ENCODE measurements around the gene MFAP1.
A peak's percentile ranks its signal among the peaks of the same experiment; 100 is the strongest.

MFAP1 gene

GRCh38 chr15:43776718-43777266 is 47.7 kb downstream of the MFAP1 start, which contains the start of gene ELL3:
Gene ELL3 (minus strand): TSS chr15:43776966. CDS start chr15:43776901, 65 bp downstream.
- peak; percentile 44 to 52 for DNase-seq (ENCODE audit: low read depth in 1 of 2, low spot score in 1 of 2)

GRCh38 chr15:43776101-43776717 is 48.3 kb downstream of the MFAP1 start:
- peak in 1 of 2 donors; percentile 16 for DNase-seq (ENCODE audit: low read depth in 1 of 2, low spot score in 1 of 2)

- DNase-seq (ENCODE audit: low read depth in 1 of 2, low spot score in 1 of 2): no peak
These were observed 49.0 kb downstream of the MFAP1 start for GRCh38 chr15:43775411-43775965.

DNA sequence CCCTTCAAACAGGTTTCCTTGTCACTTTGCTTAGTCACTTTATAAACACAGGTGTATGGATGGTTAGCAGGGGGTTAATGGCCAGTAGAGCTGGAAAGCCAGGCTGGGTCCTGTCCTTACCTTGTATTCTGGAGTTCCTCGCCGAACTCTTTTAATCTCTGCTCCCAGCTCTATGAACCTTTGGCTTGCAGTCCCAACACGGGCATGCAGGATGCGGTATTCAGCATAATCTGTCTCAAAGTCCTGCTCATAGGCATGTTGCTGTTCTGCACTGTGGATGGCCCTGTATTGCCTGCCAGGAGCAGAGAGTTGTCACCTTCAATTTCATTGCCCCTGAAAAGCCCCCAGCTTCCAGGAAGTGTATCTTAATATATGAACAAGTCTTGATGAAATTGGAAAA is 50.4 kb downstream of the MFAP1 start:
- DNase-seq (ENCODE audit: low read depth in 1 of 2, low spot score in 1 of 2): no peak

DNA sequence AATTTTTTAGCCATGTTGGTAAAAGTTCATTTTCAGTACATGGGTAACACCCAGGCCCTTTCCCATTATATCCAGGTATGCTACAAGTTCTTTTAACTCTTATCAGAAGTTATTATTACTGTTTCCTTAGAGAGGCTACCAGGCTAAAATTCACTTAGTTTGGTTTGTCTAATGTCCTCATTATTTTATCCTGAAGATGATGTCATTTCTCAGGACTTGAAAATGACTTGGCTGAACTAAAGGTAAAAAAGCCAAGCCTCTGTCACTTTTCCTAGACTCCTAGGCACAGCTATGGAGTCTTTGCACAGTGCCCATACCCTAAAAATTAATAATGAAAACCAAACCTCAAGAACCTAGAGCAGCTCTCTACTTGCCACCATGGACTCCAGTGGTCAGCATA is 51.9 kb downstream of the MFAP1 start:
- DNase-seq (ENCODE audit: low read depth in 1 of 2, low spot score in 1 of 2): no peak

- no peak for DNase-seq (ENCODE audit: low read depth in 1 of 2, low spot score in 1 of 2)
These were observed 52.7 kb downstream of the MFAP1 start for GRCh38 chr15:43771816-43772215.

GRCh38 chr15:43769584-43770228 is 54.8 kb downstream of the MFAP1 start:
- no peak for DNase-seq (ENCODE audit: low read depth in 1 of 2, low spot score in 1 of 2)

DNA sequence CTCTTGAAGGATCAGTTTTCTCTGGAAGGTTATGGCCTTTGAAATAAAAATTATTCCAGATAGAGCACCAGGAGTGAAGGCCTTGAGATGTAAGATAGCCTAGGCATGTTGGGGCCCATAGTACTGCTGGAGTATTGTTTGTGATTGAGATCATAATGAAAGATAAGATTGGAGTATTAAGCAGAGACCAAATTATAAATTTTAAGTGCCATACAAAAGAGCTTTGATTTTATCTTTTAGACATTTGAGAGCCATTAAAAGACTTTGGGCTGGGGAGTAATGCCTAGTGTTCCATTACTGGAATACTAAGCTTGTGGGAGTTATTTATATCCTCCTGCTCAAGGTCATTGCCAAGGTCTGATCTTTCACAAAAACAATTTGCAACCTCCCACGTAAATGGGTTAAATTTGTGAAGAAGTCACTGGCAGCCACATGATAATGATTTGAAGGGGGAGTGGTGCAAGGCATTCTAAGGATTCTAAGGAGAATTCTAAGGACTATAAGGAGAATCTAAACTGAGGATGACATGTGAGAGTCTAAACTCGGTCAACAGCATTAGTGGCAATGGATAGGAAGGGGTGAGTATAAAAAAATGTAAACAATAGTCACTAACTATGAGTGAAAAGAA is 60.6 kb downstream of the MFAP1 start:
- DNase-seq (ENCODE audit: low read depth in 1 of 2, low spot score in 1 of 2): no peak

DNA sequence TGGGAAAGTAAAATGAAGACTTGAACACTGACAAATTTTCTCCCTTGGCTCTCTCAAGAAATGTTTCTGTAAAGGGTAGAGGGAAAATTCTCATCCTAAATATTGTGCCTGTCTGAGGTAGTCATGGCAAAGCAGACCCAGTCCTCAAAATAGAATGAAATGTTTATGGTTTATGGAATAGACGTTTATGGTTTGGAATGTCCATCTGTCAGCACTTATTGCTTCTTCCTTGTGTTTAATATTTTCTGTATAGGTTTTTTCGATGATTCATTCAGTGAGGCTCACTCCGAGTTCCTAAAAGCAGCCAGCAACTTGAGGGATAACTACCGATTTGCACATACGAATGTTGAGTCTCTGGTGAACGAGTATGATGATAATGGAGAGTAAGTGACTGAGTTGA is 61.7 kb downstream of the MFAP1 start:
- no peak for DNase-seq (ENCODE audit: low read depth in 1 of 2, low spot score in 1 of 2)
